HepG2 (cell line): ENCODE results near the gene TMEM247. TPM values are rescaled to one million over a fixed set of nuclear protein-coding genes. Genes with fewer than 3 reads are reported as not detected.
A peak's percentile ranks its signal among the peaks of the same experiment; 100 is the strongest.

Experiments
- ATAC-seq: fragments of 200-7000 bp; cut with Tn5 transposase; 3 replicates; pipeline ENCODE4 v1.9.1; 2020; ENCODE audit warnings: mild to moderate bottlenecking, moderate library complexity
- BruUV-seq: library from RNA; stranded (reverse); fragments of 400-500 nt; replicated peaks from 2 replicates; lab custom pipeline; 2021; lab: Mats Ljungman, UMichigan
- CTCF ChIA-PET: fragments of 300-600 bp; formaldehyde crosslinking; extraction: SDS; loops from one replicate; lab custom pipeline; 2021; ENCODE audit warnings: low total read pairs, inconsistent platforms, low intra/inter-chr PET ratio; lab: Yijun Ruan, JAX
- POLR2A ChIA-PET: fragments of 350-600 bp; sonication (Branson Sonifier 250); formaldehyde crosslinking; loops from one replicate; lab custom pipeline; 2020; ENCODE audit warnings: antibody characterized with exemption, inconsistent platforms; lab: Yijun Ruan, JAX
- DNase-seq: peaks from one replicate; pipeline ENCODE4 v3.0.0-alpha.2; 2015; ENCODE audit warnings: low spot score
- FAIRE-seq: peaks from 3 replicates; lab custom pipeline; 2011; peaks lifted over from hg19 to GRCh38; lab: Jason Lieb, UNC
- H2AFZ ChIP-seq: one replicate; pipeline ENCODE4 v1.6.1; 2011; ENCODE audit warnings: low read length, inconsistent platforms
- H3K27ac ChIP-seq: fragments of 300-600 bp; 3 replicates; pipeline ENCODE4 v1.8.0; 2011; ENCODE audit warnings: mixed run types, mild to moderate bottlenecking, mixed read lengths, low read length, inconsistent platforms; ENCODE audit not compliant: insufficient read depth; ENCODE audit errors: extremely low read length
- H3K27me3 ChIP-seq, 2 experiments: fragments of 200-600 bp in 1 of 2; 2 replicates in 1 of 2; 3 replicates in 1 of 2; pipeline versions ENCODE4 v1.6.0 to v1.8.0; 2011; ENCODE audit warnings: low read length in 2 of 2, mild to moderate bottlenecking in 2 of 2, moderate library complexity in 2 of 2, inconsistent platforms in 1 of 2; ENCODE audit not compliant: insufficient read depth in 2 of 2, control insufficient read depth in 1 of 2
- H3K36me3 ChIP-seq, 2 experiments: fragments of 200-600 bp in 1 of 2; replicated peaks in 1 of 2; 2 replicates in 1 of 2; 3 replicates in 1 of 2; pipeline versions ENCODE4 v1.5.1 to v1.8.0; 2011; ENCODE audit warnings: low read length in 2 of 2, inconsistent platforms in 1 of 2; ENCODE audit not compliant: insufficient read depth in 2 of 2, control insufficient read depth in 1 of 2
- H3K4me1 ChIP-seq: 2 replicates; pipeline ENCODE4 v1.5.1; 2012; ENCODE audit warnings: low read length, inconsistent platforms; ENCODE audit not compliant: insufficient read depth
- H3K4me2 ChIP-seq: 2 replicates; pipeline ENCODE4 v1.6.0; 2011; ENCODE audit warnings: low read depth, low read length, inconsistent platforms
- H3K4me3 ChIP-seq, 3 experiments: fragments of 200-600 bp in 1 of 3; sonication (generic), shearing (Covaris generic) in 1 of 3; replicated peaks in 1 of 3; 2 replicates each; pipeline ENCODE4 v1.5.1; 2011 to 2016; ENCODE audit warnings: low read length in 3 of 3, inconsistent platforms in 2 of 3, low read depth in 2 of 3, mild to moderate bottlenecking in 2 of 3, control low read depth in 1 of 3, mixed read lengths in 1 of 3; ENCODE audit not compliant: insufficient read depth in 1 of 3
- H3K79me2 ChIP-seq: one replicate; pipeline ENCODE4 v1.6.1; 2011; ENCODE audit warnings: low read length, inconsistent platforms; ENCODE audit not compliant: insufficient read depth
- H3K9ac ChIP-seq: 2 replicates; pipeline ENCODE4 v1.6.0; 2011; ENCODE audit warnings: mild to moderate bottlenecking, low read depth, low read length, inconsistent platforms; ENCODE audit not compliant: insufficient read depth
- H3K9me3 ChIP-seq: 2 replicates; pipeline ENCODE4 v1.5.1; 2012; ENCODE audit warnings: mild to moderate bottlenecking, low read length
- H4K20me1 ChIP-seq: 2 replicates; pipeline ENCODE4 v1.6.0; 2011; ENCODE audit warnings: inconsistent platforms, mild to moderate bottlenecking, low read length, moderate library complexity; ENCODE audit not compliant: insufficient read depth
- RXRB ChIP-seq: IDR thresholded peaks from 2 replicates; pipeline ENCODE4 v1.6.1; 2016; ENCODE audit warnings: borderline replicate concordance, missing genetic modification reagents, missing compliant biosample characterization
- SAFB2 ChIP-seq: sonication (generic); formaldehyde crosslinking; IDR thresholded peaks from 2 replicates; pipeline ENCODE4 v1.5.1; 2020; ENCODE audit warnings: missing genetic modification reagents, low read depth, mild to moderate bottlenecking, borderline replicate concordance
- ZBTB33 ChIP-seq: sonication (generic); formaldehyde crosslinking; IDR thresholded peaks from 2 replicates; pipeline ENCODE4 v1.4.0; 2020; ENCODE audit warnings: missing genetic modification reagents
- ZFP82 ChIP-seq: sonication (generic); formaldehyde crosslinking; IDR thresholded peaks from 2 replicates; pipeline ENCODE4 v1.5.1; 2020; ENCODE audit warnings: mild to moderate bottlenecking, missing genetic modification reagents, borderline replicate concordance
- ZNF34 ChIP-seq: sonication (generic); formaldehyde crosslinking; IDR thresholded peaks from 2 replicates; pipeline ENCODE4 v1.4.0; 2020; ENCODE audit warnings: mild to moderate bottlenecking, missing genetic modification reagents, borderline replicate concordance
- WGBS: methylation state at CpG from one replicate; pipeline ENCODE4 v1.1.6; 2017; ENCODE audit warnings: low lambda C conversion rate; 5-methylcytosine and 5-hydroxymethylcytosine counted together
- in situ Hi-C: cut with HindIII; loops from 2 replicates; pipeline ENCODE4 v1.10.0; 2017; ENCODE audit warnings: low pct_unique_long_range_greater_than_20kb; ENCODE audit not compliant: extremely low pct_ligation_motif_present
- intact Hi-C: fragments of 100-400 bp; cut with micrococcal nuclease; formaldehyde crosslinking; loops from one replicate; pipeline ENCODE4 v1.10.0; 2022; ENCODE audit not compliant: unreplicated experiment
- polyA plus RNA-seq, 8 experiments: library from polyadenylated mRNA; depleted of rRNA in 3 of 8; stranded (reverse) in 7 of 8; unstranded in 1 of 8; fragments of >200 nt; fragmentation: Illumina TruSeq in 4 of 8; extraction: Trizol in 4 of 8; gene quantifications; 2 replicates each; pipeline versions ENCODE4 v1.2.1 to v1.2.3, GENCODE V29; 2011 to 2016; ENCODE audit warnings: low read depth in 4 of 8, missing spikeins in 1 of 8, mixed read lengths in 1 of 8; ENCODE audit not compliant: insufficient read depth in 1 of 8
- total RNA-seq, 5 experiments: library from RNA; depleted of rRNA; stranded (reverse); fragments of >200 nt; fragmentation: Illumina TruSeq; extraction: Trizol; gene quantifications; 2 replicates each; pipeline ENCODE4 v1.2.3, GENCODE V29; 2016; ENCODE audit warnings: low read depth in 1 of 5

Gene TMEM247
- total and polyA plus RNA-seq, 2 of the 13 experiments (the other 11 are each of a cell fraction or from before 2014, with no cell fraction given), result not detected

GRCh38 chr2:46492301-46492700 is 12.9 kb downstream of the TMEM247 start:
- 0 out of 2 replicates have a peak, but pooled peaks have one; percentile 26 for TF ChIP-seq ZBTB33 (CRISPR knock-in tag)
- no peak for TF ChIP-seq SAFB2 (CRISPR knock-in tag)
- 38% methylated on average over 7 of the region's 7 CpGs for WGBS
- no peak overlapping the region for H3K4me3 ChIP-seq
- no peak overlapping the region for H3K4me2 ChIP-seq
- DNase-seq (no peak), ATAC-seq (no peak), FAIRE-seq (peak; percentile 12)
- no peaks in the 10 kb centered on the region for H4K20me1 ChIP-seq
- H3K9ac ChIP-seq, result no peak overlapping the region
- H3K4me1 ChIP-seq, result peaks cover 15% of the 10 kb centered on the region; the same call in 1 of the 2 replicates
- CTCF ChIA-PET, result no interaction called here
- H2AFZ ChIP-seq, result no peak overlapping the region
- no peak overlapping the region for H3K27ac ChIP-seq
- intact Hi-C loops (no loop called here), in situ Hi-C loops (no loop called here)
- H3K36me3 ChIP-seq, result no peaks in the 10 kb centered on the region
- peaks cover 5 to 71% of the 10 kb centered on the region in 2 experiments; a peak in 4 of 5 replicates for H3K27me3 ChIP-seq
- H3K79me2 ChIP-seq, result no peaks in the 10 kb centered on the region
- POLR2A ChIA-PET, result no interaction called here
- no peaks in the 10 kb centered on the region for H3K9me3 ChIP-seq
- no TSS peak for BruUV-seq

- H3K27ac ChIP-seq, result no peak overlapping the region
- no peaks in the 10 kb centered on the region for H3K79me2 ChIP-seq
- CTCF ChIA-PET, result no interaction called here
- no peak for ATAC-seq
- no peaks in the 10 kb centered on the region for H4K20me1 ChIP-seq
- TF ChIP-seq RXRB (CRISPR knock-in tag) (no peak), ZFP82 (CRISPR knock-in tag) (no peak), ZNF34 (CRISPR knock-in tag) (no peak)
- in situ Hi-C loops, result no loop called here
- intact Hi-C loops, result no loop called here
- H3K4me2 ChIP-seq, result no peak overlapping the region
- H3K9ac ChIP-seq, result no peak overlapping the region
- no TSS peak for BruUV-seq
- H3K36me3 ChIP-seq, result no peaks in the 10 kb centered on the region
- no peak overlapping the region for H3K4me3 ChIP-seq
- no peak for FAIRE-seq
- H3K27me3 ChIP-seq, result peaks cover 12 to 82% of the 10 kb centered on the region in 2 experiments; a peak in 4 of 5 replicates
- POLR2A ChIA-PET, result no interaction called here
- peaks cover 15% of the 10 kb centered on the region; the same call in 1 of the 2 replicates for H3K4me1 ChIP-seq
- DNase-seq, result no peak
- 22% methylated on average over 8 of the region's 8 CpGs for WGBS
- no peaks in the 10 kb centered on the region for H3K9me3 ChIP-seq
- no peak overlapping the region for H2AFZ ChIP-seq
Observed at GRCh38 chr2:46493241-46493970, 14.0 kb downstream of the TMEM247 start.
